Smooth muscle cell of the umbilical artery (primary cell): Measurements from ENCODE around the gene DMC1. TPM values are rescaled to one million over a fixed set of nuclear protein-coding genes. Genes with fewer than 3 reads are reported as not detected.

ENCODE experiments used
- total RNA-seq: library from RNA; depleted of rRNA; stranded (reverse); fragments of >200 nt; gene quantifications from 2 replicates; pipeline ENCODE4 v1.2.3, GENCODE V29; 2014

Gene DMC1, protein sequence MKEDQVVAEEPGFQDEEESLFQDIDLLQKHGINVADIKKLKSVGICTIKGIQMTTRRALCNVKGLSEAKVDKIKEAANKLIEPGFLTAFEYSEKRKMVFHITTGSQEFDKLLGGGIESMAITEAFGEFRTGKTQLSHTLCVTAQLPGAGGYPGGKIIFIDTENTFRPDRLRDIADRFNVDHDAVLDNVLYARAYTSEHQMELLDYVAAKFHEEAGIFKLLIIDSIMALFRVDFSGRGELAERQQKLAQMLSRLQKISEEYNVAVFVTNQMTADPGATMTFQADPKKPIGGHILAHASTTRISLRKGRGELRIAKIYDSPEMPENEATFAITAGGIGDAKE
- 1.5 and 2.4 TPM in 2 replicates for total RNA-seq

DNA sequence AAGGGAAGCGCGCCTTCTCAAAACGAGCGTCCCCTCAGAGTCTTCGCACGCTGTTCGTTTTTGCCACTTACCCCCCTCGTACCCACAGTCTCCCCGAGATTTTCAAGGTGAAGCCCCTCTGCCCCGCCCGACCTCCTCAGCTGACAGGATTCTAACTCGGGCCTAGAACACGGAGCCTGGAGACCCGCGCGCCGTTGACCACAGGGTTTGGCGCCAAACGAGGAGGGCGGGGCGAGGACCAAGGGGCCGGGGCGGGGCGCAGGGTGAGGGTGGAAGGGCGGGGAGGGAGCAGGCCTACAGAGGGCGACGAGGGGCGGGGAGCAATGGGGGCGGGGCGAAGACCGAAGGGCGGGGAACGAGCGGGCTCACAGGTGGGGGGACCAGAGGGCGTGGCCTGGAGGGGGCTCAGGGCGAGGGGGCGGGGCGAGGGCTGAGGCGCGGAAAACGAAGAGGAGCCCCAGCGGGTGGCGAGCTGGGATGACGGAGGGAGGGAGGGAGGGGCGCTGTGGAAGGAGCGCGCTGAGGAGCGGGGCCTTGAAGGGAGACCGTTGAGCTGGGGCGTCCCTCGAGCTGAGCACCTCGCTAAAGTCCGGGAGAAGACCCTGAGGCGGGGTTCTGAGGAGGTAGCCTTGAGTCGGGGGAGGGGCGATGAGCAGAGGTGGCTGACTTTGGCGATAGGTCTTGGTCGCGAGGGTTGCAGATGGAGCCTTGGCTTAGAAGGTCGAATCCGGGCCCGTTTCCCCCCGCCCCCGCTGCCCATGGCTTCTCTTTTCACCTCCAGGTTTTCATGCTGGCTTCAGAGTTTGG lies at the start of gene DMC1:
Gene DMC1, minus strand, starts transcription at position 212 of the 807 bp plus-strand sequence. CDS start 1,927 bp downstream, outside the sequence.

DNA sequence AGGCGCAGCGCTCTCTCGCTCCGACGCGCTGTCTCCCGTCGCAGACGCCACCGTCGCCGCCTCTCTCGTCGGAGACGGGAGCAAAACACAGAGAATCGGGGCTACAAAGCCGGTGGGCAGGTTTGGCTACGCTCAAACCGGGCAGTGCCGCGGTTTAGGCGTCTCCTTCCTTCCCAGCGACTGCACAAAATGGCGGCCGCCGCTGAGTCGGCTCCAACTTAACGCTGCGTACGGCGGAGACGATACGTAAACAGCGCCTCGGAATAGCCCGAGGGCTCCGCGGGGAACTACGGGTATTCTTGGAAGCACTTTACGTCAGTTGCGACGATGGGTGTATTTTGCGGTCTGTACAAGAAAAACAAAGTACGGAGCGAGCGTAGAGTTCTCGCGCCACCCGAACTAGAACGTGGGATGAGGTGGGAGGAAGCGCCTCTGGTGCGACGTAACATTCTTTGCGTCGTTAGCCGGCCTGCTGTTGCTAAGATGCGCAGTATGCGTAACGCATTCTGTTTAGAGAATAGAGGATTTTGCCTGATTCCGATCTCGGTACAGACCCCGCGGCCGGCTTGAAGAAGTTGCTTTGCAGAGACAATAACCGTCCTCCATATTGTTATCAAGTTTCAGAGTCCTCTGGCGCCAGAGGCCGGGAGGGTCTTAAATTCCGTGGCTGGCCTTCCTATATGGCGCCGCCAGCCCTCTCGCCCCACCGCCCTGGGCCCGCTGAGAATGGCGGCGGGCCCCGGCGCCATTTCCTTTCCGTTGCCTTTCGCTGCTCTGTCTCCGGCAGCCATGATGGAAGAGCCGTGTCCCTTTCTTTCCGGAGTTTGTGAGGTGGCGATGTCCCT lies 63.6 kb downstream of the DMC1 start, which contains the start of gene DDX17:
Gene DDX17, minus strand, starts transcription at position 194 of the 845 bp plus-strand sequence.

Other genes starting within 250 kb of the DMC1 start
- gene KCNJ4, start 115.0 kb downstream of the DMC1 start, total RNA-seq: not detected in 2 replicates
- 160 and 218 TPM in 2 replicates for gene KDELR3, start 102.1 kb downstream of the DMC1 start, total RNA-seq
- gene DDX17, start 63.9 kb downstream of the DMC1 start, total RNA-seq: 381 and 423 TPM in 2 replicates
- 4.0 and 5.0 TPM in 2 replicates for gene FAM227A, start 86.2 kb upstream of the DMC1 start, total RNA-seq
- 14.0 and 14.5 TPM in 2 replicates for gene CBY1, start 86.5 kb upstream of the DMC1 start, total RNA-seq
- gene TOMM22, start 111.8 kb upstream of the DMC1 start, total RNA-seq: 40.3 and 51.7 TPM in 2 replicates
- 39.5 and 55.5 TPM in 2 replicates for gene JOSD1, start 130.8 kb upstream of the DMC1 start, total RNA-seq
- gene GTPBP1, start 135.8 kb upstream of the DMC1 start, total RNA-seq: 25.2 and 61.2 TPM in 2 replicates
- 83.4 and 109 TPM in 2 replicates for gene SUN2, start 185.8 kb upstream of the DMC1 start, total RNA-seq
- 18.7 and 22.3 TPM in 2 replicates for gene DNAL4, start 224.0 kb upstream of the DMC1 start, total RNA-seq